Heart left ventricle (tissue), 16 donors: ENCODE measurements around the gene TBC1D22B. TPM values are rescaled to one million over a fixed set of nuclear protein-coding genes. Genes with fewer than 3 reads are reported as not detected.

ENCODE experiments used
- ATAC-seq, 4 donors: fragments of 200-7000 bp; cut with Tn5 transposase; one replicate each; pipeline ENCODE4 v1.9.1; 2020 to 2022; ENCODE audit warnings: moderate library complexity in 4 of 4, mild to moderate bottlenecking in 3 of 4, moderate number of reproducible peaks in 1 of 4
- DNase-seq, 5 donors: peaks; one replicate each; pipeline ENCODE4 v3.0.0-alpha.2; 2020
- H3K27ac ChIP-seq, 12 donors: fragments of 200-600 bp; sonication (generic) in 4 of 12; one replicate each; pipeline versions ENCODE4 v1.5.0 to v1.8.0; 2016 to 2022; ENCODE audit warnings: mild to moderate bottlenecking in 2 of 12
- H3K27me3 ChIP-seq, 9 donors: fragments of 200-600 bp; sonication (generic) in 2 of 9; one replicate each; pipeline versions ENCODE4 v1.5.1 to v1.8.0; 2016 to 2022; ENCODE audit warnings: mild to moderate bottlenecking in 3 of 9
- H3K36me3 ChIP-seq, 9 donors: fragments of 200-600 bp; sonication (generic) in 2 of 9; one replicate each; pipeline versions ENCODE4 v1.5.0 to v1.8.0; 2018 to 2022; ENCODE audit warnings: mild to moderate bottlenecking in 2 of 9
- H3K4me1 ChIP-seq, 12 donors: fragments of 200-600 bp; sonication (generic) in 4 of 12; one replicate each; pipeline versions ENCODE4 v1.5.0 to v1.8.0; 2016 to 2022; ENCODE audit warnings: mild to moderate bottlenecking in 3 of 12
- H3K4me3 ChIP-seq, 12 donors: fragments of 200-600 bp; sonication (generic) in 4 of 12; one replicate each; pipeline versions ENCODE4 v1.5.0 to v1.8.0; 2017 to 2022; ENCODE audit warnings: mild to moderate bottlenecking in 9 of 12, moderate library complexity in 4 of 12
- H3K9me3 ChIP-seq, 12 donors: fragments of 200-600 bp; sonication (generic) in 4 of 12; one replicate each; pipeline versions ENCODE4 v1.5.0 to v1.8.0; 2016 to 2022; ENCODE audit warnings: mild to moderate bottlenecking in 1 of 12
- POLR2A ChIP-seq, 2 donors: fragments of 450-650 bp; IDR thresholded peaks; one replicate each; pipeline ENCODE4 v1.6.1; 2017; ENCODE audit warnings: antibody characterized with exemption in 2 of 2, mild to moderate bottlenecking in 2 of 2, moderate library complexity in 2 of 2
- WGBS, 4 donors: extraction: QIAGEN DNeasy Blood & Tissue Kit in 2 of 4; methylation state at CpG; one replicate each; pipeline versions ENCODE4 v1.1.5 to v1.1.7; 2013 to 2018; 5-methylcytosine and 5-hydroxymethylcytosine counted together
- intact Hi-C, 10 donors: fragments of 100-400 bp; cut with DNase I; formaldehyde crosslinking; loops; one replicate each; pipeline versions ENCODE4 v1.11.1 to v1.14.2; 2022
- polyA plus RNA-seq, 2 donors: library from polyadenylated mRNA; stranded (reverse); fragments of 200-250 nt; gene quantifications; one replicate each; pipeline ENCODE4 v1.2.3, GENCODE V29; 2013
- total RNA-seq, 9 donors: library from RNA; depleted of rRNA in 2 of 9; stranded (reverse); fragments of >200 nt in 2 of 9; fragmentation: NEBNext Ultra II Directional in 3 of 9; extraction: Animal tissue kit (Norgen Biotek cat#: 25700) in 3 of 9; gene quantifications; one replicate each; pipeline versions ENCODE4 v1.1.0 to v1.2.4, GENCODE V29; 2016 to 2023
- TF ChIP-seq, protein P1 (sequence below), 12 donors: fragments of 200-600 bp; sonication (generic) in 4 of 12; IDR thresholded peaks; one replicate each; pipeline versions ENCODE4 v1.5.0 to v1.8.0; 2018 to 2022; ENCODE audit warnings: antibody characterized with exemption in 12 of 12, mild to moderate bottlenecking in 5 of 12
- donor health status: ischemic (EF 13 %, LVEDD 7.1; RV severe dilation, severe dysfunction).
- donor health status: healthy with polysubstance abuse.
- donor health status: DM: no; HTN: yes; CAD: no.
- donor health status: DM: no; HTN: no; CAD: no.
- donor health status: ischemic (EF 25% LVEDD 6.9; RV normal size, moderate dysfunction).
- donor health status: ischemic (EF 25% LVEDD 5.7; RV mildly dilated, moderate dysfunction).
- donor health status: healthy.
- donor health status: DM: yes; HTN: yes; CAD: no.
- donor health status: ischemic (EF 35%, LVEDD 5.7; RV mildly dilated, moderate dysfunction).
- donor health status: nonischemic (EF 11% LVEDD 7.7; RV severe dilation, severe dysfunction).
- donor health status: DM: yes; HTN: yes; CAD: no.
- donor health status: PGD.
- donor health status: ischemic (EF 29% LVEDD 5.4; RV normal size, mild dysfunction).
- donor health status: nonischemic (EF 23%, LVEDD 6.1; RV moderate dilation, normal function).

The TBC1D22B gene
- total and polyA plus RNA-seq, 11 donors = 3.1 to 10.7 (median 7.3) TPM

DNA sequence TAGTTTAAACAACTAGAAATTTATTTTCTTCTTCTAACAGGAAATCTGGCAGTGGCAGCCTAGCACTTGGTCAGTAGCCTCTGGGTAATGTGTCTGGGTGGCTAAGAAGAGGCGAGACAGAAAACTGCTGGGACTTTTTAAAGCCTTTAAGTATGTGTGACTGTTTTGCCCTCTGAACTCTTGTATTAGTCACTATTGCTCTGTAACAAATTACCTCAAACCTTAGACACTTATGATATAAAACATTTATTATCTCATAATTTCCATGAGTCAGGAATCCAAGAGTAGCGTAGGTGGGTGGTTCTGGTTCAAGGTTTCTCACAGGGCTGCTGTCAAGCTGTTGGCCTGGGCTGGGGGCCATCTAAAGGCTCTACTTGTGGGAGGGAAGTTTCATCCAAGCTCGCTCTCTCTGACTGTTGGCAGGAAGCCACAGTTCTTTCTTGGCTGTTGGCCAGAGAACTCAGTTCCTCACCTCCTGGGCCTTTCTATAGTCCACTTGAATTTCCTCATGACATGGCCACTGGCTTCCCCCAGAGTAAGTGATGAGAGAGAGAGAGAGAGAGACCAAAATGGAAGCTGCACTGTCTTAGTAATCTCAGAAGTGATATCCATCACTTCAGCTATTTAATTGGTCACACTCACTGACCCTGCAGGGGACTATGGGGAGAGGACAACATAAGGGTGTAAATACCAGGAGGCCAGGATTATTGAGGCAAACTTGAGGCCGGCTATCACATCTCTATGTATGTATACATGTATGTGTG lies 17.4 kb upstream of the TBC1D22B start:
- H3K4me3 ChIP-seq = no peak overlapping the region
- H3K9me3 ChIP-seq = no peaks in the 10 kb centered on the region
- WGBS, 4 donors = 31 to 35% (median 32%) methylated on average over 4 of the region's 4 CpGs
- ATAC-seq = peak; percentile 49 to 81 (median 74)
- peak; percentile 91 to 98 (median 95) for DNase-seq
- TF ChIP-seq, protein P1, sequence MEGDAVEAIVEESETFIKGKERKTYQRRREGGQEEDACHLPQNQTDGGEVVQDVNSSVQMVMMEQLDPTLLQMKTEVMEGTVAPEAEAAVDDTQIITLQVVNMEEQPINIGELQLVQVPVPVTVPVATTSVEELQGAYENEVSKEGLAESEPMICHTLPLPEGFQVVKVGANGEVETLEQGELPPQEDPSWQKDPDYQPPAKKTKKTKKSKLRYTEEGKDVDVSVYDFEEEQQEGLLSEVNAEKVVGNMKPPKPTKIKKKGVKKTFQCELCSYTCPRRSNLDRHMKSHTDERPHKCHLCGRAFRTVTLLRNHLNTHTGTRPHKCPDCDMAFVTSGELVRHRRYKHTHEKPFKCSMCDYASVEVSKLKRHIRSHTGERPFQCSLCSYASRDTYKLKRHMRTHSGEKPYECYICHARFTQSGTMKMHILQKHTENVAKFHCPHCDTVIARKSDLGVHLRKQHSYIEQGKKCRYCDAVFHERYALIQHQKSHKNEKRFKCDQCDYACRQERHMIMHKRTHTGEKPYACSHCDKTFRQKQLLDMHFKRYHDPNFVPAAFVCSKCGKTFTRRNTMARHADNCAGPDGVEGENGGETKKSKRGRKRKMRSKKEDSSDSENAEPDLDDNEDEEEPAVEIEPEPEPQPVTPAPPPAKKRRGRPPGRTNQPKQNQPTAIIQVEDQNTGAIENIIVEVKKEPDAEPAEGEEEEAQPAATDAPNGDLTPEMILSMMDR (IDR thresholded peaks at IDR 0.05) = no peak
- TF ChIP-seq POLR2A (IDR thresholded peaks at IDR 0.05) = no peak
- H3K27ac ChIP-seq = peak overlapping the region in 11 of 12 donors; percentile 62 to 89 (median 77)
- H3K36me3 ChIP-seq = no peaks in the 10 kb centered on the region
- intact Hi-C loops = loop anchor here in 1 of 10 donors (1.0 kb wide), 1 partner anchor 17 kb away; the partner anchor contains the start of gene TBC1D22B
- H3K27me3 ChIP-seq = no peaks in the 10 kb centered on the region
- H3K4me1 ChIP-seq = peaks cover 3 to 64% (median 35%) of the 10 kb centered on the region in 12 donors

DNA sequence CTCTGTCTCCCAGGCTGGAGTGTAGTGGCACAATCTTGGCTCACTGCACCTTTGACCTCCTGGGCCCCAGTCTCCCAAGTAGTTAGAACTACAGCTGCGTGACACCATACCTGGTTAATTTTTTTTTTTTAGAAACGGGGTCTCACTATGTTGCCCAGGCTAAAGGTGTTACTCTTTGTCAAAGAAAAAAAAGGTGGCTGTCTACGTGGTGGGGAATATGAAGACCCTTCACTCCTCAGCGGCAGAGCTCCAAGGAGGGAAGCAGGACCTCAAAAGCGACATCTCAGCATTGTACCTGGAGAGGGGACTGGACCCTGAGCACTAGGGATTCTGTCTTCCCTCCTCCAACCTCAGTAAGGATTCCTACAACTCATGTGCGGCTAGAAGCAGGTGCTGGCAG lies 16.4 kb upstream of the TBC1D22B start:
- WGBS, 4 donors = 91 to 96% (median 92%) methylated on average over 6 of the region's 6 CpGs
- intact Hi-C loops = no loop called here
- ATAC-seq (no peak), DNase-seq (no peak)
- TF ChIP-seq, protein P1 (IDR thresholded peaks at IDR 0.05) = no peak
- TF ChIP-seq POLR2A (IDR thresholded peaks at IDR 0.05) = no peak
- Histone ChIP-seq H3K4me3 (no peak overlapping the region), H3K36me3 (no peaks in the 10 kb centered on the region), H3K9me3 (no peaks in the 10 kb centered on the region), H3K27me3 (no peaks in the 10 kb centered on the region), H3K27ac (peak overlapping the region in 7 of 12 donors; percentile 67 to 91 (median 89)), H3K4me1 (peaks cover 3 to 67% (median 38%) of the 10 kb centered on the region in 12 donors)

DNA sequence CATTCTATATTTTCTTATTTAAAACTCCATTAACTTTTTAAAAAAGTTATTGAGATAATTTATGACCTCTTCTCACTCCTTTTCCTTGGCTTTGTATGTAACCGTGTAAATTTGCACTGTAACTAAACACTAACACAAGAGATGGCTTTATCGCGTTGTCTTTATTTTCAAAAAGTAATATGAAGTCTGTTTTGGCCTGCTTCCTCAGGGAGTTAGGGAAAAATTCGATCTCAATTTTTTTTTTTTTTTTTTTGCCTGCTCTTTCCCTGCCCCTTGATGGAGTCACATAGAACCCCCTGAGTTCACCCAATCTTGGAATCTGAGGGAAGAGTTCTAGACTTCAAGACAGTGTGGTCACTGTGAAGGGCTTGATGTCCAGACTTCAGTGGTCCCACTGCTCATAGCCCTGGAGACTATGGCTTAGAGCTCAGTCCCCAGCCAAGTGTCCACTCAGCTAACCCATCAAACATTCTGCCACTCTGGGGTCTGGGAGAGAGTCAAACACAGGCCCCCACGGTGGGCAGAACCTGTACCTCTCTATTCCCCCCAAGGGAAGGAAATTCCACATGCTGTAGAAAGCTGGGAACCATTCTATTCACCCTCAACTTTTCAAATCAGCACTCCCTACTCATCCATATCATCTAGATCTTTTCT lies 15.7 kb upstream of the TBC1D22B start:
- peaks cover 3 to 71% (median 38%) of the 10 kb centered on the region in 12 donors for H3K4me1 ChIP-seq
- no peak overlapping the region for H3K4me3 ChIP-seq
- peak overlapping the region in 11 of 12 donors; percentile 36 to 91 (median 83) for H3K27ac ChIP-seq
- intact Hi-C loops = no loop called here
- no peaks in the 10 kb centered on the region for H3K27me3 ChIP-seq
- H3K9me3 ChIP-seq = no peaks in the 10 kb centered on the region
- no peak for TF ChIP-seq POLR2A (IDR thresholded peaks at IDR 0.05)
- 74 to 82% (median 79%) methylated on average over 5 of the region's 5 CpGs for WGBS, 4 donors
- ATAC-seq (no peak), DNase-seq (no peak)
- H3K36me3 ChIP-seq = no peaks in the 10 kb centered on the region

DNA sequence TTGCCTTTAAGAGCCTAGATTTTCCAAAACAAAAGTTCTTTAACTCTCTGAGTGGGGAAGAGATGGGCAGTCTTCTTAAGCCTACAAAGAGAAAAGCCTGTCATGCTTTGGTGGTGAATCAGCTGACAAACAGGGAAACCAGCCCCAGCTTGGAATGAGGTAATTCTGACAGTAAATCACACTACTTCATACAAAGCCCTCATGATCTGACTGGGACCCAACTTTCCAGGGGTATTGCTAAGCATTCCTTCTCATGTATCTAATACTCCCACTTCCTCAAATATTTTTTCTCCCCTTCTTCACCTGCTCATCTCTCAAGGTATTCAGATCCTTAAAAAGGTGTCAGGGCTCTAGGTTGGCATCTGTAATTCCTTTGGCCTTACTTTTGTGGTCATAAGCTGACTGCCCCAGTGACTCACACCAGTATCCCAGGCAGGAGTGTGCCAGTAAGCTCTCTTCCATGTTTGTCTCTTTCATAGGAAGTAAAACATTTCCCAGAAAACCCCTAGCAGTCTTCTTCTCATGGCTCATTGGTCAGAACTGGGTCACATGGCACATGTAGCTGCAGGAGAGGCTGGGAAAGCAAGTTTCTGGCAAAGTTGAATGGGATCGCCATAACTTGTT lies 15.0 kb upstream of the TBC1D22B start:
- 94 to 98% (median 97%) methylated on average over 1 of the region's 1 CpG for WGBS, 4 donors
- Histone ChIP-seq H3K27me3 (no peaks in the 10 kb centered on the region), H3K36me3 (no peaks in the 10 kb centered on the region), H3K27ac (peak overlapping the region in 11 of 12 donors; percentile 65 to 91 (median 83)), H3K9me3 (no peaks in the 10 kb centered on the region), H3K4me3 (no peak overlapping the region), H3K4me1 (peaks cover 3 to 71% (median 38%) of the 10 kb centered on the region in 12 donors)
- ATAC-seq (peak in 1 of 4 donors; percentile 38), DNase-seq (peak in 3 of 5 donors; percentile 35 to 42 (median 36))
- intact Hi-C loops = no loop called here
- TF ChIP-seq, protein P1 (IDR thresholded peaks at IDR 0.05) = no peak
- no peak for TF ChIP-seq POLR2A (IDR thresholded peaks at IDR 0.05)
